GM23338 (cell line): Measurements from ENCODE around the gene SUGCT. TPM values are rescaled to one million over a fixed set of nuclear protein-coding genes. Genes with fewer than 3 reads are reported as not detected.

Source experiments
- ATAC-seq: fragments of 200-7000 bp; cut with Tn5 transposase; 3 replicates; pipeline ENCODE4 v1.9.1; 2020
- DNase-seq: peaks from one replicate; pipeline ENCODE4 v3.0.0-alpha.2; 2015; ENCODE audit warnings: low spot score
- H2AFZ ChIP-seq: fragments of 200-600 bp; sonication (generic); 2 replicates; pipeline ENCODE4 v1.8.0; 2016; ENCODE audit warnings: antibody characterized with exemption, mild to moderate bottlenecking, moderate library complexity
- H3F3A ChIP-seq: fragments of 200-600 bp; sonication (generic); replicated peaks from 2 replicates; pipeline ENCODE4 v1.8.0; 2017; ENCODE audit warnings: antibody characterized with exemption, mixed run types, low read depth
- H3K27ac ChIP-seq: fragments of 200-600 bp; sonication (generic); 2 replicates; pipeline ENCODE4 v1.6.1; 2016; ENCODE audit warnings: low read depth
- H3K27me3 ChIP-seq: fragments of 200-600 bp; sonication (generic); 2 replicates; pipeline ENCODE4 v1.8.0; 2016; ENCODE audit warnings: mild to moderate bottlenecking, mixed run types, moderate library complexity; ENCODE audit not compliant: insufficient read depth
- H3K36me3 ChIP-seq: fragments of 200-600 bp; sonication (generic); 2 replicates; pipeline ENCODE4 v1.8.0; 2016; ENCODE audit warnings: mild to moderate bottlenecking; ENCODE audit not compliant: insufficient read depth
- H3K4me1 ChIP-seq: fragments of 200-600 bp; sonication (generic); 2 replicates; pipeline ENCODE4 v1.8.0; 2016; ENCODE audit warnings: mild to moderate bottlenecking, moderate library complexity; ENCODE audit not compliant: insufficient read depth
- H3K4me2 ChIP-seq: fragments of 200-600 bp; sonication (generic); 2 replicates; pipeline ENCODE4 v1.7.1; 2017; ENCODE audit warnings: mixed run types
- H3K4me3 ChIP-seq: fragments of 200-600 bp; sonication (generic); 2 replicates; pipeline ENCODE4 v1.6.1; 2016; ENCODE audit warnings: mixed run types
- H3K79me2 ChIP-seq: fragments of 200-600 bp; sonication (generic); replicated peaks from 2 replicates; pipeline ENCODE4 v1.8.0; 2017; ENCODE audit warnings: mild to moderate bottlenecking; ENCODE audit not compliant: insufficient read depth
- H3K9me2 ChIP-seq: fragments of 200-600 bp; sonication (generic); 2 replicates; pipeline ENCODE4 v1.8.0; 2017; ENCODE audit not compliant: insufficient read depth
- H4K20me1 ChIP-seq: fragments of 200-600 bp; sonication (generic); replicated peaks from 2 replicates; pipeline ENCODE4 v1.8.0; 2017; ENCODE audit warnings: mild to moderate bottlenecking; ENCODE audit not compliant: insufficient read depth
- H3K27ac Mint-ChIP-seq: 2 replicates; pipeline ENCODE4 v1.8.0; 2020; ENCODE audit warnings: inconsistent platforms, mild to moderate bottlenecking, moderate library complexity, mixed read lengths
- H3K27me3 Mint-ChIP-seq: 3 replicates; pipeline ENCODE4 v1.8.0; 2022; ENCODE audit warnings: low read depth, mild to moderate bottlenecking, moderate library complexity, mixed read lengths, inconsistent platforms; ENCODE audit not compliant: insufficient read depth, poor library complexity
- H3K36me3 Mint-ChIP-seq: 3 replicates; pipeline ENCODE4 v1.8.0; 2021; ENCODE audit warnings: low read depth, mild to moderate bottlenecking, inconsistent platforms, moderate library complexity, mixed read lengths
- H3K4me1 Mint-ChIP-seq: 3 replicates; pipeline ENCODE4 v1.8.0; 2020; ENCODE audit warnings: mild to moderate bottlenecking, inconsistent platforms, mixed read lengths
- H3K4me3 Mint-ChIP-seq: 3 replicates; pipeline ENCODE4 v1.8.0; 2021; ENCODE audit warnings: moderate library complexity, mild to moderate bottlenecking, inconsistent platforms, mixed read lengths
- H3K9me3 Mint-ChIP-seq: 3 replicates; pipeline ENCODE4 v1.8.0; 2020; ENCODE audit warnings: moderate library complexity, mild to moderate bottlenecking, inconsistent platforms, mixed read lengths
- CTCF ChIP-seq, 2 experiments: fragments of 200-600 bp in 1 of 2; sonication (generic) in 1 of 2; conservative IDR thresholded peaks; 2 replicates each; pipeline versions ENCODE4 v1.5.1 to v1.6.1; 2016 to 2017; ENCODE audit warnings: antibody characterized with exemption in 2 of 2, low read depth in 2 of 2, mild to moderate bottlenecking in 2 of 2, moderate library complexity in 1 of 2
- EZH2phosphoT487 ChIP-seq: fragments of 200-600 bp; sonication (generic); IDR thresholded peaks from one replicate; pipeline ENCODE4 v1.8.1; 2018; ENCODE audit warnings: antibody characterized with exemption; ENCODE audit not compliant: unreplicated experiment
- NANOG ChIP-seq: IDR thresholded peaks from 2 replicates; pipeline ENCODE4 v1.6.1; 2016; ENCODE audit warnings: antibody characterized with exemption, borderline replicate concordance
- REST ChIP-seq: IDR thresholded peaks from one replicate; pipeline ENCODE4 v1.6.1; 2018; ENCODE audit warnings: antibody characterized with exemption; ENCODE audit not compliant: unreplicated experiment
- STAT1 ChIP-seq: IDR thresholded peaks from one replicate; pipeline ENCODE4 v1.6.1; 2016; ENCODE audit warnings: antibody characterized with exemption; ENCODE audit not compliant: unreplicated experiment
- ZNF114 ChIP-seq: fragments of 250-450 bp; sonication (Bioruptor Pico); IDR thresholded peaks from 2 replicates; pipeline ENCODE4 v1.5.0; 2020; ENCODE audit warnings: mild to moderate bottlenecking, moderate library complexity
- ZNF462 ChIP-seq: fragments of 250-450 bp; sonication (Bioruptor Pico); IDR thresholded peaks from 2 replicates; pipeline ENCODE4 v1.5.0; 2020; ENCODE audit warnings: mild to moderate bottlenecking, moderate library complexity
- polyA plus RNA-seq: library from polyadenylated mRNA; unstranded; fragments of >200 nt; fragmentation: Nextera tagmentation; extraction: Ambion mirVana; gene quantifications from 2 replicates; pipeline ENCODE4 v1.2.1, GENCODE V29; 2016
- total RNA-seq: library from RNA; depleted of rRNA; stranded (reverse); fragments of >200 nt; shearing (Covaris generic); gene quantifications from 2 replicates; pipeline ENCODE4 v1.2.3, GENCODE V29; 2014

The SUGCT gene
- total and polyA plus RNA-seq, 2 experiments from 2014 or later = 4.2 to 5.6 TPM

- no peak for TF ChIP-seq CTCF (conservative IDR thresholded peaks at IDR 0.05; ENCODE audit: low read depth in 2 of 2)
- no peak for TF ChIP-seq ZNF114
Measured at GRCh38 chr7:40647719-40648118, 512.9 kb downstream of the SUGCT start (continued).

GRCh38 chr7:40649247-40649646 is 514.4 kb downstream of the SUGCT start:
- H3K36me3 Mint-ChIP-seq = 0 out of 3 replicates have a peak, but pooled peaks cover 2% of the 10 kb centered on the region
- H3K79me2 ChIP-seq = no peaks in the 10 kb centered on the region

More at GRCh38 chr7:40649247-40649646, 514.4 kb downstream of the SUGCT start:
- Histone ChIP-seq H3K27ac (no peak overlapping the region), H3K27me3 (no peaks in the 10 kb centered on the region), H3K36me3 (no peaks in the 10 kb centered on the region), H3K4me1 (no peaks in the 10 kb centered on the region), H3K9me2 (no peaks in the 10 kb centered on the region), H2AFZ (no peak overlapping the region), H4K20me1 (no peaks in the 10 kb centered on the region), H3K4me2 (no peak overlapping the region), H3K4me3 (no peak overlapping the region), H3F3A (no peaks in the 10 kb centered on the region)
- DNase-seq (no peak), ATAC-seq (no peak)
- H3K27ac Mint-ChIP-seq = no peak overlapping the region
- TF ChIP-seq ZNF462 (no peak), STAT1 (no peak), REST (no peak), EZH2phosphoT487 (no peak), NANOG (no peak)
- H3K9me3 Mint-ChIP-seq = no peaks in the 10 kb centered on the region
- no peaks in the 10 kb centered on the region for H3K4me1 Mint-ChIP-seq
- no peak overlapping the region for H3K4me3 Mint-ChIP-seq
- H3K27me3 Mint-ChIP-seq = peaks cover 2% of the 10 kb centered on the region
